ENCODE measurements around the gene OR52E6.

- TF ChIP-seq CTCF (IDR thresholded peaks at IDR 0.05) (no peak), POLR2A (IDR thresholded peaks at IDR 0.05; ENCODE audit: low read depth) (no peak), POLR2AphosphoS5 (IDR thresholded peaks at IDR 0.05) (no peak), EP300 (IDR thresholded peaks at IDR 0.05) (no peak)
Observed at GRCh38 chr11:5807580-5807979, 34.1 kb downstream of the OR52E6 start.
